GM21528 (cell line): Measurements from ENCODE around the gene OR6C75.
"Not testable (repeated sequence)": the region's sequence is repeated elsewhere in the genome, so short reads cannot be mapped to it uniquely, and the experiment has no call there.

ENCODE experiments used
- ATAC-seq: cut with Tn5 transposase; IDR thresholded peaks from one replicate; pipeline ENCODE4 v1.9.1; 2021; ENCODE audit warnings: mild to moderate bottlenecking, moderate library complexity; ENCODE audit not compliant: unreplicated experiment, low FRiP score

The OR6C75 gene

GRCh38 chr12:55362675-55363074, at the start of gene OR6C75:
TSS of gene OR6C75 (plus strand) at chr12:55362975. CDS start at chr12:55365111, 2,136 bp downstream.
- no peak for ATAC-seq

DNA sequence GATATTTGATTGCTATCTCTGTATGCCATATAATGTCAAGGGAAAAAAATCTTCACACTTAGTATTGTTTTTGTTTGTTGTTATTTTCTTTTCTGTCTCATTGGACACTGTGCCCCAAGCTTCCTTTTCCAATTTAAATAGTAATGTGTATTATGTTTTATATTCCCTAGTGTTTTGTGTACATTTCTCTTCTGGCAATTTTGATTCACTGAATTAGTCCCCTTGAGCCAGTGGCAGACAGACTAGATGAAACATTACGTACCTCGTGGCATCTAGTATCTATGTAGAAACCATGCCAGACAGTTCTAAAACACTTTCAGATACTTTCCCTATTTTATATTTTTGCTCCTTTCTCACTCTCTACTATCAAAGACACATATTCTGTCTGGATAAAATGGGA, 48.7 kb upstream of the OR6C75 start, which contains the start of gene OR6C1:
Gene OR6C1 (plus strand): TSS at position 301 of the 400 bp plus-strand sequence. CDS start 6,257 bp downstream, outside the sequence.
- no peak for ATAC-seq

DNA sequence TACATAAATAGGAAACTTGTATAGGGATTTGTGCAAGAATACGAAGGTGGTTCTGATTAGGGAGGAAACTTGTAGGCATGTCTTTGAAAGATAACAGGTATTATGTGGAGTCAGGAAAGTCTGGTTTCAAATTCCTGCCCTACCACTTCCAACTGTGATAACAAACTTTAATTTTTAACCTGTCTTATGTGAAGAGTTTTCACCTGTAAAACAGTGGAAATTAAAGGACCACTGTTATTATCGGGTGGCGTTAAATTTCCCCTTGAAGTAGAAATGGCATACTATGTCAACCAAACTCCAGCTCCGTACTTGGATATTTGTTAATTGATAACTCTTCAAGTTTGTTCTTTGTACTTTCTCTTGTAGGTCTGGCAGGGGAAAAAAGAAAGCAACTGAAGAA, 42.6 kb upstream of the OR6C75 start:
- ATAC-seq: no peak

DNA sequence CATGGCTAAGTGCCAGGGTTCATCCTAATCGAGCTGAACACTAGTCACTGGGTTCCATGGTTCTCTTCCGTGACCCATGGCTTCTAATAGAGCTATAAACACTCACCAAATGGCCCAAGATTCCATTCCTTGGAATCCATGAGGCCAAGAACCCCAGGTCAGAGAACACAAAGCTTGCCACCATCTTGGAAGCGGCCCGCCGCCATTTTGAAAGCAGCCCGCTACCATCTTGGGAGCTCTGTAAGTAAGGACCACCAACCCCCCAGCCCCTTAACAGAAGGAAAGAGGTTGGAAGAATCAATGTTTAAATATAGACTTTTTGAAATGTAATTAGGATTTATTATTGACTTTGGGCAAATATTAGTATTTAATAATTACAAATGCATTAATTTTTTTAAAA, 37.0 kb upstream of the OR6C75 start:
- ATAC-seq: not testable (repeated sequence)

- no peak for ATAC-seq
These were observed 32.3 kb upstream of the OR6C75 start, which contains the start of gene OR6C3 for GRCh38 chr12:55330446-55330845. TSS of gene OR6C3 (plus strand) at chr12:55330746. CDS start at chr12:55331701, 955 bp downstream.

DNA sequence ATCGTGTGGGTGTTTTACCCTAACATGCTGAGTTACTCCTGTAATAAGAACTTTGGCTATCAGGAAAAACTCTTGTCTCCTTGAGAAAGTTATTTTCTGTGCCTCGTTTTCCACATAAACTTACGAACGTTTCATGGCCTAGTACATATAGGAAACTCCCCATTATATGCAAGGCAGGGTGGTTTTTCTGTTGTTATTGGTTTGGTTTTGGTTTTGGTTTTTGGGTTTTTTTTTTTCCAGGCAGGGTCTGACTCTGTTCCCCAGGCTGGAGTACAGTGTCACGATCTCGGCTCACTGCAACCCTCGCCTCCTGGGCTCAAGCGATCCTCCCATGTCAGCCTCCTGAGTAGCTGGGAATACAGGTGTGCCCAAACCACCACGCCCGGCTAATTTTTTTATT, 26.8 kb upstream of the OR6C75 start:
- ATAC-seq: no peak

DNA sequence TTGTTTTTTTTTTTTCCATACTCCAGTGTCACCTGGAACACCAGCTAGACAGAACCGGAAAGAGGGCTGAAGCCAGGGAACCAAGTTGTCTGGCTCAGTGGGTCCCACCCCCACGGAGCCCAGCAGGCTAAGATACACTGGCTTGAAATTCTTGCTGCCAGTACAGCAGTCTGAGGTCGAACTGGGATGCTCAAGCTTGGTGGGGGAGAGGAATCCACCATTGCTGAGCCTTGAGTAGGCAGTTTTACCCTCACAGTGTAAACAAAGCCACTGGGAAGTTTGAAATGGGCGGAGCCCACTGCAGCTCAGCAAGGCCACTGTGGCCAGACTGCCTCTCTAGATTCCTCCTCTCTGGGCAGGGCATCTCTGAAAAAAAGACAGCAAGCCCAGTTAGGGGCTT, 7.4 kb upstream of the OR6C75 start:
- not testable (repeated sequence) for ATAC-seq

- ATAC-seq: no peak
These were observed 2.3 kb downstream of the OR6C75 start for GRCh38 chr12:55365086-55365485.

DNA sequence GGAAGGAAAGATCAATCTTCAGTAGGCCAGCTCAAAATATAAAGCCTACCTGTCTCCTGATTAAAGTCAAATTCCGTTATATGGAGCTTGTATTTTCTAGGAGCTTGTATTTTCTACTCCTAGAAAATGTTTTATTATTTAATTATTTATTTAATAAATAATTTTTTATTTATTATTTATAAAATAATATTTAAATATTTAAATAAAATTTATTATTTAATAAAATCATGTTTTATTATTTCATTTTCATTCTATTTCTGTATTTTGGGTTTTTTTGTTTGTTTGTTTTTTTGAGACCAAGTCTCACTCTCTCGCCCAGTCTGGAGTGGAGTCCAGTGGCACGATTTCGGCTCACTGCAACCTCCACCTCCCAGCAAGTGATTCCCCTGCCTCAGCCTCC, 9.7 kb downstream of the OR6C75 start:
- no peak for ATAC-seq

DNA sequence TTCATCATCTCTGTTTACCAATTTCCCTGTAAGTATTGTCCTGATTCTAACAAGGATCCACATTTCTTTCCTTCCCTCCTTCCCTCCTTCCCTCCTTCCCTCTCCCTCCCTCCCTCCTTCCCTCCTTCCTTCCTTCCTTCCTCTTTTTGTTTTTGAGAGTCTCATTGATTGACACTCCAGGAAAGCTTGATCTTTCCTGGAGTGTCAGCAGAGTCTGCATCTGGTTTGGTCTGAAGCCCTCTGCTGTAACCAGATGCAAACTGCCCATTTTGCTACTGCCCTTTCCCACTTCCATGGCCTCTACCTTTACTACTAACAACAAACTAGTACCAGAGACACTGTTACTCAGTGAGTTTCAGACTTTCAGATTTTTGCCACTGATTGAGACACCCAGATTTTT, 23.1 kb downstream of the OR6C75 start:
- no peak for ATAC-seq

GRCh38 chr12:55392032-55392795, 29.4 kb downstream of the OR6C75 start:
- ATAC-seq: no peak

- ATAC-seq: no peak
These were observed 33.6 kb downstream of the OR6C75 start for GRCh38 chr12:55396326-55396725.

DNA sequence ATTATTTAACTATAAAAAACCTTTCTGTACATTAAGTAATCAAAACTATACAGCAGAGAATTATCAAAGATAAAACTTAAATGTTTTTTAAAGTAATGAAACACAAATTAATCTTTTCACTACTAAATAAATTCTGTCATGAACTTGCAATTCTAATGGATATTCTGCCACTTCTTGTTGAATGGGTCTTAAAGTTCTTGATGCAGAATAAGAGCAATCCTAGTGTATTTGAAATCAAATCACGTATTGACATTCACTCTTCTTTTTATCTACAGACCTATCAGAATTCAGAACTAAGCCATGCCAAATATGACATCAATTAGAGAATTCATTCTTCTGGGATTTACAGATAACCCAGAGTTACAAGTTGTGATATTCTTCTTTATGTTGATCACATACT, 37.5 kb downstream of the OR6C75 start, which contains the start of gene OR6C65:
Gene OR6C65 (plus strand): TSS at position 301 of the 400 bp plus-strand sequence. CDS start 0 bp downstream, at position 301.
- no peak for ATAC-seq

- no peak for ATAC-seq
These were observed 45.1 kb downstream of the OR6C75 start for GRCh38 chr12:55407866-55408265.

DNA sequence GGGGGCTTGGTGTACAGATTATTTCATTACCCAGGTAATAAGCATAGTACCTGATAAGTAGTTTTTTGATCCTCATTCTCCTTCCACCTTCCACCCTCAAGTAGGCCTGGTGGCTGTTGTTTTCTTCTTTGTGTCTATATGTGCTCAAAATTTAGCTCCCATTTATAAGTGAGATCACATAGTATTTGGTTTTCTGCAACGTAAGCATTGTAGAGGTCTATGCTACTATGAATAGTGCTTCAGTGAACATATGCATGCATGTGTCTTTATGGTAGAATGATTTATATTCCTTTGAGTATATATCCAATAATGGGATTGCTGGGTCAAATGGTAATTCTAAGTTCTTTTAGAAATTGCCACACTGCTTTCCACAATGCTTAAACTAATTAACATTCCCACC, 46.4 kb downstream of the OR6C75 start:
- ATAC-seq: not testable (repeated sequence)

DNA sequence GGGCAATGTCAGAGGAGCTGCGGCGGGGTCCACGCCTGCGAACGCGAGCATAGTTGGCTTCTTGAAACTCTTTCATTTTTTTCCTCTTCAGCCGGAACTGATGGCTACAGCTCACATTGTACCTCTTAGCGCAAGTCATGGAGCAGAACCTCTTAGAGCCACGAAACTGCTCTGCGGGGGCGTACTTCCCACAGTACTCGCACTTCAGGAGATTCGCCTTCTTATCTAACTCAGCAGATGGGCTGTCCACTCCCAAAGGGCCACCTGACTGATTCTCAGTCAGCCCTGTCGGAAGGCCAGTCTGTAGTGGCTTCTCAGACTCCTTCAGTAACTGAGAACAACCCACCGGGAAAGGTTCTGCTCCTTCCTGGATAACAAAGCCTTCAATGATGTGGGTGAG, 49.4 kb downstream of the OR6C75 start:
- not testable (repeated sequence) for ATAC-seq

DNA sequence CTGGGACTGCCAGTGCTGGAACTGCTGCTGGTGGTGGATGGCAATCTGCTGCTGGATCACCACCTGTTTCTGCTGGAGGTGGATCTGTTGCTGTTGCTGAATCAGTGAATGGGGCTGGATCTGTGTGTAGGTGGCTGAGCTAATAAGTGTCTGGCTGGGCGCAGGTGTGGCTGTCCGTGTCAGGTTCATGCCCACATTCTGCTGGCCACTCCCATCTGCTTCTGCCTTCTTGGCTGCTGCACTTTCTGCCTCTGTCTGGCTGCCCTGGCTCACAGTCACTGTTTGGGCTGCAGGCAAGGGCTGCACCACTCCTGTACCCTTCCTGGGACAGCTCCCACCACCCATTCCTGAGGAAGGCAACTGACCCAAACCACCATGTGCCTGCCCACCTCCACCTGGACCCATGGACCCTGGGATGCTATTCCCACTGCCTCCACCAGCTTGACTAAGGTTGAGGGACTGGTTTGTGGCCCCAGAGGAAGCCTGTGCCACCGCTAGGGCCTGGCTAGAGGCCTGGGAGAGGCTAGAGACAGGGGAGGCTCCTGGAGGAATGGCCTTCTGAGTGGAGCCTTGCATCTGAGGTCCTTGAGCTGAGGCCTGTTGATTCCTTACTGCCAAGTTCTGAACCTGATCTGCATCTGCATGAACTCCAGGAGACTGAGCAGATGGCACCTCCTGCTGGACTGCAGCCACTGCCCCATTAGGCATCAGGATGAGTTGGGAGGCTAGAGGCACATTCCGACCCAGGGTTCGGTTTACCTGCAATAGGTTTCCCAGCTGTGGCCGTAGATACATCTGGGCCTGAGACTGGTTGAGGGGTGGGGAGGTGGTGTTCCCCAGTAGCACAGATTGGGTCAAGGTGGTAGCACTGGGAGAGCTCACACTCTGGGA, 51.0 kb downstream of the OR6C75 start:
- ATAC-seq: not testable (repeated sequence)

DNA sequence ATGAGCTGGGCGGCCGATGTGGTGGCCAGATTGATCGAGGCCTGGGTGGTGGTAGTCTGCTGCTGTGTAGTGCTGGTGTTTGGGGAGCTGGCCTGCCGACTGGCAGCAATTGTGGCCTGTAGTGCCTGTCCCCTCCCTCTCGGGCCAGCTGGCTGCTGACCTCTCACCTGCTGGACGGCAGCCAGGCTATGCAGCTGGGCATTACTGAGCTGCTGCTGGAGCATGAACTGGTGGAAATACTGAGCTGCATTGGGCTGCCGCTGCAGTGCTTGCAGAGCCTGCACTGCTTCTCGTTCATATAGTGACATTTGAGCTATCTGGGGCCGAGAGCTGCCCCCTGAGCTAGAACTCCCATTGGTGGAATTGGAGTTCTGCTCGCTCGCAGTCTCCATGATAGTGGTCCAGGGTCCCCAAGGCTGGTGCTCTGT, 51.6 kb downstream of the OR6C75 start:
- not testable (repeated sequence) for ATAC-seq

- ATAC-seq: not testable (repeated sequence)
These were observed 52.1 kb downstream of the OR6C75 start for GRCh38 chr12:55414889-55415288.

GRCh38 chr12:55416961-55417360, 54.2 kb downstream of the OR6C75 start:
- no peak for ATAC-seq
